Uterus (tissue), 2 donors: Measurements from ENCODE around the gene ASTN2.

Experiments
- POLR2A ChIP-seq, 2 donors: fragments of 450-650 bp; IDR thresholded peaks; one replicate each; pipeline ENCODE4 v1.6.1; 2016; ENCODE audit warnings: antibody characterized with exemption in 2 of 2, mild to moderate bottlenecking in 1 of 2, moderate library complexity in 1 of 2
- TF ChIP-seq, protein P1 (sequence below), 4 experiments: fragments of 200-600 bp in 2 of 4; fragments of 450-650 bp in 2 of 4; sonication (generic) in 2 of 4; IDR thresholded peaks; one replicate each; pipeline ENCODE4 v1.5.1; 2016 to 2019; ENCODE audit warnings: antibody characterized with exemption in 4 of 4, mild to moderate bottlenecking in 2 of 4, moderate library complexity in 1 of 4

DNA sequence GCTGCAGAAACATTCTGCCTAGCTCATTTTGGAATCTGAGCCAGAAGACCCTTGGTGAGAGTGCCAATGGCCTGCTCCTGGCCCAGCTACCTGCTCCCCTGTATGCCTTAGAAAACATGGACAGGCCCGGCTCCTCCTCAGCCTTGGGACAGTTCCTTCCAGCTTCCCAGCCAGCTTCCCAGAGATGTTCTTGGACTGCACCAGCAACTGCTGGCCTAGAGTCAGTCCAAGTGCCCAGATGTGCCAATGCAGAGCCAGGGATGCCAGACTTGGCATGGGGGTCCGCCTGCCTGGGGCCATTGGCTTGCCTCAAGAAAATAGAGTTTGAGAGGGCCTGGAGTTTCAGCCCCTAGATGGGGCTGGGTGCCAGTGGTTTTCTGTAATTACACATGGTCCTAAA lies 870.0 kb downstream of the ASTN2 start:
- no peak for TF ChIP-seq POLR2A (IDR thresholded peaks at IDR 0.05)
- TF ChIP-seq, protein P1, sequence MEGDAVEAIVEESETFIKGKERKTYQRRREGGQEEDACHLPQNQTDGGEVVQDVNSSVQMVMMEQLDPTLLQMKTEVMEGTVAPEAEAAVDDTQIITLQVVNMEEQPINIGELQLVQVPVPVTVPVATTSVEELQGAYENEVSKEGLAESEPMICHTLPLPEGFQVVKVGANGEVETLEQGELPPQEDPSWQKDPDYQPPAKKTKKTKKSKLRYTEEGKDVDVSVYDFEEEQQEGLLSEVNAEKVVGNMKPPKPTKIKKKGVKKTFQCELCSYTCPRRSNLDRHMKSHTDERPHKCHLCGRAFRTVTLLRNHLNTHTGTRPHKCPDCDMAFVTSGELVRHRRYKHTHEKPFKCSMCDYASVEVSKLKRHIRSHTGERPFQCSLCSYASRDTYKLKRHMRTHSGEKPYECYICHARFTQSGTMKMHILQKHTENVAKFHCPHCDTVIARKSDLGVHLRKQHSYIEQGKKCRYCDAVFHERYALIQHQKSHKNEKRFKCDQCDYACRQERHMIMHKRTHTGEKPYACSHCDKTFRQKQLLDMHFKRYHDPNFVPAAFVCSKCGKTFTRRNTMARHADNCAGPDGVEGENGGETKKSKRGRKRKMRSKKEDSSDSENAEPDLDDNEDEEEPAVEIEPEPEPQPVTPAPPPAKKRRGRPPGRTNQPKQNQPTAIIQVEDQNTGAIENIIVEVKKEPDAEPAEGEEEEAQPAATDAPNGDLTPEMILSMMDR (IDR thresholded peaks at IDR 0.05): no peak
